HG03571 (cell line): Measurements from ENCODE around the gene SENP1.

Source experiments
- ATAC-seq: cut with Tn5 transposase; IDR thresholded peaks from one replicate; pipeline ENCODE4 v1.9.1; 2021; ENCODE audit not compliant: unreplicated experiment

Gene SENP1

DNA sequence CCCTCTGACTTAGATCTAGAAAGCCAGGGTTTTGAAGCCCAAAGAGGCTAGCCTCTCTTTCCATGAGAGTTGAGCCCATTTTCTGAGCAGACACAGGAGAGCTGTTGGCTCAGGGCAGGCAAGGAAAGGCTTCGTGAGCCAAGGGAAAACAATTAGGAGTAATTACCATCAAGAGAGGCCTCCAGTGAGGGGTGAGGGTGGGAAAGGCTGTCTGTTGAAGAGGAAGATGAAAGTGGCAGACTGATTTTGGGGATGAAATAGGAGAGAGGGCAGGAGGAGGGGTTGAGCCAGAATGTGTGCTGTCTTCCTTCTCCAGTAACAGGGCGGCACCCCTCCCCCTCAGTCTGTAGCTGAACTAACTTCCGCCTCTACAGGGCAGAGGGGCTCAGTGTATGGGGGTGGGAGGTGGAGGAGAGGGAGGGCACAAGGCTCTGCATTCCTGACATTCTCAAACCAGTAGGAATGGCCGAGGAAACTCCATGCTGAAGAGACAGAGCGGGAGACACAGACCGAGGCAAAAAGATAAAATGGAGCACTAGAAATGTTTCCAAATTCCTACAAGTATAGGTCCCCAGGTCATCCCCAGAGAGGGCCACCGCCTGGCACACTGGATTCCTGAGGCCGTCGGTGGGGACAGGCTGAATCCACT is 68.5 kb downstream of the SENP1 start:
- ATAC-seq = no peak

DNA sequence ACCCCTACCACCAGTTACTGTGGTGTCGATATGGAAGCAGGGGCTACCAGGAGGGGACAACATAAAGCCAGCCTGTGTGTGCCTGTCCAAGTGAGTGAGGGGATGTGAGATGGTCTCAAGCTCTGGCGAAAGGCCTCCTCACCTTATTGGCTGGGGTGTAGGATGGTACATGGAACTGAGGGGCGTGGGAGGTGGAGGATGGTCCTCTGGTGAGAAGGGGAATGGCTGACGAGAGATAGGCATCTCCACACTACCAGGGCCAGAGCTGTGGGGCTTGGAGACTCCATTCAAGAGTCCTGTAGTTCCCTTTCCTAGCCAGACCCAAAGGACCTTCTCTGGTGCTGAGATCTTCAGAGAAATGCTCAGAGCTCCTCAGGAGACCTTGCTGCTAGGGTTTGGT is 69.1 kb downstream of the SENP1 start:
- ATAC-seq = no peak

DNA sequence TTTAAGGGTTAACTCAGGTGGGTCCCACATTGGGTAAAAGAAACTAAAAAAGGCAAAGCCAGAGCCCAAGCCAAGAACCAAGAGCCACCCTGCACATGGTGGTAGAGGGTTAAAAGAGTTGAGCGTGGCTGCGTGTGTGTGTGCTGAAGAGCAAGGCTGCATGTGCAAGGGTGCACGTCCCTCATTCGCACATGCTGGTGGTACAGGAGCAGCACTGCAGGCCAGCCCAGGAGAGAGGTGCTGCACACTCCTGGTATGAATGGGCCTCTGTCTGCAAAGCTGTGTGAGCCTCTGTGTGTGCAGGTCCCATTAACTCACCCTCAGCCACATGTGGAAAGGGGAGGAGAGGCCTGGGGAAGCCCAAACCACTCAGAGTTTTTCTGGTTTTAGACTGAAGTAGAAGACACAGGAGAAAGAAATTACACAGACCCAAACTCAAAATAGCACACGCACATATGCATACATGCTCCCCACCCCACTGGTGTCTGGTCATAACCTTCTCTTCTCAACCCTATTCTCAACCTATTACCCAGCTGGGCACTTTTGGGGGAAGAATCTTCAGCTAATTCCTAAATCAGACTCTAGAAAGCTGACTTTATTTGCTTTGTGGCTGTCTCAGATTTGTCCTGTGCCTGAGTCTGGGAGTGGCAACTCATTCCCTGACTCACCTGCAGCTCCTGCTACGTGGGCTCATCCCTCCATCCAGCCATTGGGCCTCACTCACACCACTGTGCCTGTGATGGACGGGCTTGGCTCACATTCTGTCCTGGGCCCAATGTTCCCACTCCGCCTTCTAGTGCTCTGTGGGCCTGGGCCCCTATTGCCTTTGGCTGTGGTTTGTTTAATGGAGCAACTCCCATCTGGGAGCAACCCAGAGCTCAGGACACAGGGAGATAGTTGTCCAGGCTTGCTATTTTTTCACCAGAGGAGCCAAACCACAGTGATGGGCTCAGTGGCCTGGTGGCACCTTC is 70.8 kb downstream of the SENP1 start:
- no peak for ATAC-seq

DNA sequence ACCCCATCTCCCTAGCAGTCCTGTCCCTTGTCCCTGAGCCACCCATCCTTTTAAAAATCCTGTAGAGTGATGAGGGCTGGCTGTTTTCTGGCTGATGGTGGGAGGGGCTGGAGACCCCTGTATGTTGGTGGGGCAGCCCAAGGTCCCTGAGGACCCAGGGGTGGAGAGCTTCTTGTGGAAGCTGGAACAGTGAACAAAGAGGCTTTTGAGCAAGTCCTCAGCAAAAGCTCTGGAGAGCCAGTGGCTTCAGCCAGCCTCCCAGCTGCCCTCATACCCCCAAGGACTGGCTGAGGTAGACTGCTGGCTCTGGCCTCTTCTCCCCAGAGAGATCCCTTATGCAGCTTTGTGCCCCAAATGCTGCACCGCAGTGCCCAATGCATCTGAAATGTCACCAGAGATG is 72.4 kb downstream of the SENP1 start:
- no peak for ATAC-seq

DNA sequence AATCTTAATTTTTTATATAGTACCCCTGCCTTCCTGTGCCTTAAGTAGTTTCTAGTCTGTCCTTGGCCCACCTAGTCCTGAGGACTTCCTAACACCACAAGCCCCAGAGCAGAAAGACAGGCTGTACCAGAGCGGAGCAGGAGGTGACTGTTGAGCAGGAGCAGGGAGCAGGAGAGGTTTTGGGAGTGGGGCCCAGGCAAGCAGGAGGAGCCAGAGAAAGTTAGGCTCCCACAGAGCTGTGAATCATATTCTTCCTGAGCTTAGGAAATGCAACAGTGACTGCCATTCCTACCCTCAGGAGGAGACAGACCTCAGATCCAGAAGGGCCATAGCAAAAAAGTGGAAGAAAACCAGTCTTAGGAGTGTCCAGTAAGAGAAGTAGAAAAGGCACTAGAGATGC is 73.3 kb downstream of the SENP1 start:
- no peak for ATAC-seq

DNA sequence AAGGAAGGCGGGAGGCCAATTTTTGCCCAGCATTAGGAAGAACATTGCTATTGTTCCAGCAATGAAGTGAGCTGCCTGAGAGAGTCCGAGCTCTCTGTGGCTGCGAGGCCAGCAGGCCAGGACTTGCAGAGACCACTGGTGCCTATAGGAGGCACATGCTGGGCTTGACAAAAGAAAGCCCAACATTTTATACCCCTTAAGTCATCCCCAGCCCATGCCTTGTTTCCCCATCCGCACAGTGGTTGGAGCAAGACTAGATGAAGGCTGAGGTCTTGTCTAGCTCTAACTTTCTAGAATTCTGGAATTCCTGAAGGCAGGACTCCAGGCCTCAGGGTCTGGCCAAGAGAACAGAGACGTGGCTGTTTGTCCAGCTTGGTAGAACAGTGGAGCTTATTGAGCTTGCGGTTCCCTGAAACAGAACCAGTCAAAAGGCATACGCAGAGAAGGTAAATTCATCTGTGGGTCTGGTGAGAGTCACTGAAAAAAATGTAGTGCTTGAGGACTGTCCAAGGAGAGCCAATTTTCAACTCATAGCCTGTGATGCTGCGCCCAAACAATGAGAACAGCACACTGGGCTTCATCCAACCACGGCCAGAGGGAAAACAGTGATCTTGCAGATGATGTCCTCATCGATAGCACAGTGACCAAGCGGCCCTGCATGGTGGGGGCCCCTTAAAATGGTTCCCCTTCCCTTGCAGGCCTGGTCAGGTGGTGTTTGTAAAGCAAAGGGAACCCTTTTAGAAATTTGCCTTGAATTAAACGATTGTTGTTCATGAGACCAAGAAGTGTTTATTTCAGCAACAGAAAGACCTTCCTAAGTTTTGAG is 74.5 kb downstream of the SENP1 start:
- no peak for ATAC-seq

DNA sequence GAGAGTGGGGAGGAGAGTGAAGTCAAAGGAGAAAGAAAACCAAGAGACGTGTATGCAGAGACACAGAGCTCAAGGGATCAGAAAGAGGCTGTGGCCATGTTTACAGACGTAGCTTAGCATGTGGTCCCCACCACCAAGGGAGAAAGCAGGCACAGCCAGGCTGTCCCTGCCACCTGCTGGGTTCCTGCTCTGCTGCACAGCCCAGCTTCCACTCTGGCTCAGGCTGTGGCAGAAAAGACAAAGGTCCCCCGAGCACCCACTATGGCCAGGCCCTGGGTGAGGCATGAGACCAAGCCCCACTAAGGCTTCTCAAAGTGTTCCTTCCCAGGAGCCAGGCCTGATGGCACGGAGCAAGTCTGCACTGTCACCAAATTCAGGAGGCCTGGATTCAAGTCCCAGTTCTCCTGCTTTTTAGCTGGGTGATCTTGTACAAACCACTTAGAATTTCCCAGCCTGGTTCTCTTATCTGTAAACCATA is 75.7 kb downstream of the SENP1 start:
- no peak for ATAC-seq

DNA sequence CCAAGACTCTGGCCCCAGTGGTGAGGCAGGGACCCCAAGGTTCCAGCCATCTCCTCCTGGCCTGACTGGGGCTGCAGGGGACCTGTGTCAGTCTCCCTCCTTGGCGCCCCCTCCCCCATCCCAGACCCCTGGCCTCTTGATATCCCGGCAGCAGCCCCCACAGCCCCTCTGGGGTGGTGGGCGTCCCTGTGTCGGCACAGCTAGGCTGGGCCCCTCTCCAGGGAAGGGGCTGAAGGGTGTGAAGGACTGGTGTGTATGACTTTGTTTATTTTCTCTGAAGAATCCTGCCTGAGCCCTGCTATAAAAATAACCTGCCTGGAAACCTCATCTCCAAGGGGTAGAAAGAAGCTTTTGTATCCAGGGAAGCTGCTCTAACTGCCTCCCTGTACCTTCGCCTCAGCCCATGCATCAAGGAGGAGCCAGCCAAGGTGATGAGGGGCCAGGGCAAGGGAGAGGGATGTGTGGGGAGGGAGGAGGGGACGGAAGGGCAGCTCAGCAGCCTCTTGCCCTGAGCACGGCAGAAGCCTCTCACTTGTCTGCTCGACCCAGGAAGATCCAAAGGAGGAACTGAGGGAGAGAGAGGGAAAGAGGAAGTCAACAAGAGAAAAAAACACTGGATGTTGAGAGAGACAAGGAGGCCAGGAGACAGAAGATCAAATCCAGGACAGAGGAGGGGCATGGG is 76.2 kb downstream of the SENP1 start:
- no peak for ATAC-seq

DNA sequence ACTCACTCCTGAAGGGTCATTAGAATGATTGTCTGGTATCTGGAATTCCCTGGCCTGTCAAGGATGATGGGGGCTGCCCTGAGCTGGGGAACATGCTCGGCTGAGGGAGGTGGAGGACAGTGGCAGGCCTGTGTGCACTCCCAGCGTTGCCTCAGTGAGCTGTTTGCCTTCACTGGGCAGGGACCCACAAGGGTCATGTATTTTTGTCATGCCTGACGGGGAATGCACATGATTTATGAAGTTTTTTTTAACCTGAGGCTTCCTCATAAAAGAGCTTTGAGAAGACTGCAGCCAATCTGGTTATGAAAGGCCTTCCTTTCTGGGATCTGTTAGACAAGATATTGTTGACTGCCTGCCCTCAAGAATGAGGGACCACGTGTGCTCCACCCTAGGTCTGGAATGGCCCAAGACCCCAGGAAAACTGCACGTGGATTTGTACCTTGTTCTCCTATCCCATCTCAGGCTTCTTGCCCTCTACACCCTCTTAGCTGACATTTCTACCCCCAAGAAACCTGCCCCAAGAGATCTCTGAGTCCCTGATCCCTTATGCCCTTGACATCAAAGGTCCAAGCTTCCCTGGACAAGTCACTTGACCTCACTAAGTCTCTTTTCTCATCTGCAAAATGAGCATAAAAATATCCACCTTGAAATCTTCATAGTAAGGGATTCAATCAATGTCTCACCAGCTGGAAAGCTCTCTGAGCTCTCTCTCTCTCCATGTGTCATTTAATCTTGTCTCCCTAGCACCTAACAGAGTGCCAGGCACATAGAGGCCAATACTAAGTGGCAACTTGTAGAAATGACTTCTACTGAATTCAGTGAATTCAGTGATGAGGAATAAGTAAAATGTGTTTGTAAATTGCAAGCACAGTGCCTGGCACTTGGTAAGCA is 77.1 kb downstream of the SENP1 start:
- ATAC-seq = no peak

DNA sequence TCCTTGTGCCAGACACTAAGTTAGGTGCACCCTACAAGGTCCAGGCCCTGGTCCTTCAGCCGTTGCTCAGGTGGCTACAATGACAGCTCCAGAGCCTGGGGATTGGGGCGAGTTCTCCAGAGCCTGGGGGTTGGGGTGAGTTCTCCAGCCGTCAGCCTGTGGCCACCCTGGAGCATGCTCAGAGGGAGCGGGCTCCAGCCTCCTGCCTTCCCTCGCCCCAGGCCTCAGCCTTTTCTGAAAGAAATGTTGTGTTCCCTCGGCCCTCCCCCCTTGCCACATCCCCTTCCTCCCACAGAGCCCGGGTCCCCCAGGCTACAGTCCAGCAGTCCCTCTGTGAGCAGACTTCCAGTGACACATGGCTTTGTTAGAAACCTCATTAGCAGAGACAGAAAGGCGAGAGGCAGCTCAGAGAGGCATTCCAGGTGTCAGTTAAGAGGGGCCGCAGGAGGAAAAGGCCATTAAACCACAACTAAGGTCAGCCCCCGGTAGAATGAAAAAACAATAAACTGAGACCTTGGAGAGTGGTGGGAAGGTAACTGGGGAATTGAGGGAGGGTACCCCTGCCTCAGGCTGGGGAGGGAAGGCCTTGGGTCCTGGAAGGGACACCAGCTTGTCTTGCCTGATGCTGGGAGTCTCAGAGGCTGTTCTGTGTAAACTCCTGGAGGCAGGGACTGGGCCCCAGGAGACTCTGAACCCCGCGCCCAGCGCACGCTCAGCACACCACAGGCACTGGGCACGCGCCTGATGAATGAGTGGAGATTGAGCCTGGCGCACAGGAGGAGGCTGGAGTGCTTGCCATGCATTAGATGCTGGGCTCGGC is 78.5 kb downstream of the SENP1 start:
- ATAC-seq = no peak

DNA sequence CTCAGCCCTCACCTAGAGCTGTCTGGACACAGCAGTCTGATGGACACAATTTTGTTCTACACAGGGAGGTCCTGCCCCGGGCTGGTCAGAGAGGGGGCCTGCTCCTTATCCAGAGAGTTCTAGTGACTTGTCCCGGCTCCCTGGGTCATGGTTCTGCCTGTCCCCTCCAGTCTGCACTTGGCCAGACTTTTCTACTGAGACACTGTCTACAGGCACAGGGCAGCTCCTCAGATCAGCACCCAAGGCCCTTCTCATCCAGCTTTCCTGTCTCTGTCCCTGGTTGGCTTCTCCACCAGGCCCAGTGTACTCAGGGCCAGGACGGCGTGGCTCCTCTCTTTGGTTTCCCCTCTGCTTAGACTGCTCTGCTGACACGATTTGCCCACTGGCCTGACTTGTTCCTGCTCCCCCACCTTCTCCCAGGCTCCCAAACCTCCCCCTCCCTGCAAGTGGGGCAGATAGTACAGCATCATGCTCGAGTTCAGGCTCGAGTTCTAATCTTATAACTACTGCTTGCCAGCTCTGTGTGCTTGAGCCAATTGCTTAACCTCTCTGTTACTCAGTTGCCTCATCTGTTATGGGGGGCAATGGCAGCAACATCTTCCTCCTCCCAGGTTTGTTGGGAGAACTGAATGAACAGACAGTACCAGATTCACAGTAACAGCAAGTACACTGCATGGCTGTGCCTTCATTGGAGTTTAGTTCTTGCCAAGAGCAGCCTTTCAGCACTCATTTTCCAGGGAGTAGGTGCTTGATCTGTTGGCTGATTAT is 79.6 kb downstream of the SENP1 start:
- ATAC-seq = no peak

DNA sequence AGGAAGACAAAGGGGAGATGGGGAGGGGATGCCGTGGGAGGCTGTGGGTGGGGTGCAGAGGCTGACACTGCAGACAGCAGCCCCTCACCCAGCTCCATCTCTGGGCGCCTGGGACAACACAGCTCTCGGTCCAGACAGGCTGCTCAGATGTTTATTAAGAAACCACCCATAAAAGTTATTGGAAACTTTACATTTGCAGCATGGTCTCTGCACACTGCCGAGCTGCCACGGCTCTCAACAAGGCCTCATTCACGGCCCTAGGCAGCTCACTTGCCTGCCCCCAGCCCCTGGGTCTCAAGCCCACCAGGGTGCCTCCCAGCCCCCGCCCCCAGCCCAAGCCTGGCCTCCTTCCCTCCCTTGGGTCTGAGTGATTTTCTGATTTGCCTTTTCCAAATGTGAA is 80.6 kb downstream of the SENP1 start:
- no peak for ATAC-seq

DNA sequence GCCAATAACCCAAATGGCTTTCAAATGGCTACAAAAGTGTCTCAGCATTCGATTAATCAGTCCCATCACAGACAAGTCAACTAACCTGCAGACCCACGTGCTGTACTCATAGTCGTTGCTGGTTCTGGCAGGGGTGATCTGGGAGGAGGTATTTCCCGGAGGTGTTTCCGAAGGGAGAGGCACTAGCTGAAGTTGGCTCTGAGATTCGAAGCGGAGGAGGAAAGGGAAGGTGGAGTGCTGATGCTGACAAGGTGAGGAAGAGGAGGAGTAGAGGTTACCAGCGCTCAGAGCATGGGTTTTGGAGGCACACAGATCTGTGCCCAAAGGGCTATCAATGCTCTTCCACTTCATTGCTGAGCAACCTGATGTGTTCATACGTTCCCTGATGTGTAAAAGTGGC is 81.1 kb downstream of the SENP1 start:
- ATAC-seq = no peak

DNA sequence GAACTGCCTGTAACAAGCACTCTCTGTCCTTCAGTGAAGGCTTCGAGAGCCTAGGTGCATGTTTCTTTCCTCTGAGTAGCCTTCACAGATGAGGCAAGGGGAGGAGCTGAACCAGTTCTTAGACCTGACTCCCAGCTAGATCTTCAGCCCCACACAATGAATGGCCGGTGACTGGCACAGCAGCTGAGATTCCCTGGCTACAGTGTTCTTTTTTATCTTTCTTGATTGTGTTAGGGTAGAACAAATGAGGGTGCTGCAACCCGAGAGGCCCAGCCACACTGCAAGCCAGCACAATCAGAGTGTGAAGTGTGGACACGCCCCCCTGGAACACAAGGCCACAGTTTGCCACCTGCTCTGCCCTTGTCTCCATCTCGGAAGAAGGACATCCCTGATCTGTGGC is 82.5 kb downstream of the SENP1 start:
- ATAC-seq = no peak

DNA sequence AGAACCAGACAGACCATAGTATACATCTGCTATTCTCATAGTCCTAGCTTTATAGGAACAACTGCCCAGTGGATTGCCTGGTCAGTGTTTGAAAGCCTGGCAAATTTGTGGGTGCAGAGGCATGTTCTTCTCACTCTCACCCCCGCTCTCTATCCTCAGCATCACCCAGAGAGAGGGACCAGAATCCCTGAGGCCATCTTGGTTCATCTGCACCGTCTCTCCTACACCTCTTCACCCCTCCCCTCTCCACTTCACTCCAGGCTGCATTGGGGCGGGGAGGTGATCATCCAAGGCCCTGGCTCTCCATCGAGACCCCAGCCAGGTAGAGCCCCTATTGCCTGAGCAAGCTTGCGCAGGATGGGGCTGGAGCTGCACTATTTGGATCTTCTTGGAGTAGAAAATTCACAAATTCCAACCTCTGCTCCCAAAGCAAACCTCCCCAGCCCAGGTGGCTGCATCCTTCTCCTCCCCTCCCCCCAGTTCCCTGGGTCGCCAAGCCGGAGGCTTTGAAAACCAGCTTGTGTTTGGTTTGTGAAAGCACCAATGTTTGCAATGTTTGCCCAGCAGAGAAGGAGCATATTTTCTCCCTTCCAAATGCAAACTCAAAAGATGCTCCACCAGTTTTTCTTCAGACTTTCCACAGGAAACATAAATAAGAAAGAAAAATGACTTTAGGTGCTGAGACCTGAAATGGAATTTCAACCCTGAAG is 83.0 kb downstream of the SENP1 start:
- no peak for ATAC-seq

DNA sequence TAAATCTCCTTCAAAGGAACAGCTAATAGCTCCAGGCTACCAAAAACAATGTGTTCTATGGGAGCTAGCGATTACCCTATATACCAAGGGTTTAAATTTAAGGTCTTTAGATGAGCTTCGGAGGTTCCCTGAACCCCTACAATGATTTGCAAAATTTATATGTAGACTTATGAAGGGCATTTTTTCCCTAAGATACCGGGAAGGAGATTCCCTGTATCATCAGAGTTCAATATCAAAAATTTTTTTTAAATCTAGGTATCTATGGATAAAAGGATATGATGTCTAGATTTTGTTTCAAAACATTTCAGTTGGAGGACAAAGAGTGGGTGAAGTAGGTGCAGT is 83.7 kb downstream of the SENP1 start:
- ATAC-seq = no peak

DNA sequence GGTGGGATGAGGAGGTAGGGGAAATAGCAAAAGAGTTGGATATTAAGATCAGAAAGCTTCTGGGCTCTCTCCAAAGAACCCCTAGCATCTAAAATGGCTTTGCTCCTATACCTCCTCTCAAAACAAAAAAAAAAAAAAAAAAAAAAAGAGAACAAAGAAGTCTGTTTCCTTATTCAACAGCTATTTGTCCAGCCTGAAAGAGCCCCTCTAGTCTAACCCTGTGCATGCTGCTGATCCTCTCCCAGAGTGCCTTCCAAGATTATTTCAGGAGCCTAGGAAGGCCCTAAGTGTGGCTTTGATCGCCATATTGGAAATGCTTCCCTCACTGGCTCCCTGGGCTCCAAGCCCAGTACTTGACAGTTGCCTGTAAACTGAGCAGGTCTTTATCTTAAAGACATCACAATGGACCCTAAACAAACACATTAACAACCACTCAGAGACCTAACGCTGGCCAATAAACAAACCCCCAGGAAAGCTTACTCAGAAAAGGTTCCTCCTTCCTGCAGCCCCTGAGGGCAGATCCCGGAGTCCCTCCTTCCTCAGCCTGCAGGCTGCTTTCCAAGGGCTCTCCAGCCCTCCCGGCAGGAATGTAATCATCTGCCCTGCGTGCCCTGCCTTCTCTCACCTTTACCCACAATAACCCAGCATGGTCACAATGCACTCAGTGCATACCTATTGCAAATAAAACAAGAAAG is 84.2 kb downstream of the SENP1 start:
- ATAC-seq = no peak
